CD4-positive, alpha-beta T cell (primary cell): ENCODE measurements around the gene ATP10A. TPM values are rescaled to one million over a fixed set of nuclear protein-coding genes. Genes with fewer than 3 reads are reported as not detected.

ENCODE experiments used
- ATAC-seq: fragments of 200-7000 bp; cut with Tn5 transposase; one replicate; pipeline ENCODE4 v1.10.0; 2022; ENCODE audit warnings: mild to moderate bottlenecking; ENCODE audit not compliant: poor library complexity
- CTCF ChIA-PET: fragments of 350-600 bp; sonication (Branson Sonifier 250); formaldehyde crosslinking; loops from one replicate; lab custom pipeline; 2021; ENCODE audit warnings: antibody characterized with exemption, inconsistent platforms; lab: Charles Lee
- POLR2A ChIA-PET: fragments of 350-600 bp; sonication (Branson Sonifier 250); formaldehyde crosslinking; loops from one replicate; lab custom pipeline; 2021; ENCODE audit warnings: antibody characterized with exemption, inconsistent platforms; lab: Charles Lee
- DNase-seq, 14 experiments: peaks; one replicate each; pipeline ENCODE4 v3.0.0-alpha.2; 2013 to 2020; ENCODE audit warnings: mixed read lengths in 2 of 14
- H3K27ac ChIP-seq, 2 donors: one replicate each; pipeline versions ENCODE4 v1.5.1 to v1.7.0; 2013; ENCODE audit warnings: low read length in 2 of 2, low read depth in 1 of 2, mild to moderate bottlenecking in 1 of 2
- H3K27me3 ChIP-seq, 2 experiments: 1 replicate in 1 of 2; 2 replicates in 1 of 2; pipeline versions ENCODE4 v1.6.1 to v1.7.0; 2013; ENCODE audit warnings: low read length in 2 of 2, control low read depth in 1 of 2, mild to moderate bottlenecking in 1 of 2, moderate library complexity in 1 of 2; ENCODE audit not compliant: insufficient read depth in 2 of 2, control insufficient read depth in 1 of 2
- H3K36me3 ChIP-seq: one replicate; pipeline ENCODE4 v1.6.1; 2013; ENCODE audit warnings: low read length, control low read depth; ENCODE audit not compliant: insufficient read depth
- H3K4me1 ChIP-seq: one replicate; pipeline ENCODE4 v1.6.1; 2013; ENCODE audit warnings: low read length, control low read depth; ENCODE audit not compliant: insufficient read depth
- H3K4me3 ChIP-seq: one replicate; pipeline ENCODE4 v1.5.1; 2013; ENCODE audit warnings: mild to moderate bottlenecking, low read length, moderate library complexity
- H3K9me3 ChIP-seq, 2 experiments: 1 replicate in 1 of 2; 2 replicates in 1 of 2; pipeline versions ENCODE4 v1.6.1 to v1.7.0; 2013; ENCODE audit warnings: low read length in 2 of 2, mild to moderate bottlenecking in 2 of 2, control low read depth in 1 of 2, moderate library complexity in 1 of 2; ENCODE audit not compliant: control insufficient read depth in 1 of 2, insufficient read depth in 1 of 2
- H3K27ac Mint-ChIP-seq: one replicate; pipeline ENCODE4 v1.8.0; 2020; ENCODE audit warnings: mixed read lengths
- H3K27me3 Mint-ChIP-seq: one replicate; pipeline ENCODE4 v1.8.0; 2021; ENCODE audit warnings: mixed read lengths
- H3K36me3 Mint-ChIP-seq: one replicate; pipeline ENCODE4 v1.8.0; 2021; ENCODE audit warnings: low read depth, mixed read lengths
- H3K4me1 Mint-ChIP-seq: one replicate; pipeline ENCODE4 v1.8.0; 2021; ENCODE audit warnings: low read depth, mixed read lengths
- H3K4me3 Mint-ChIP-seq: one replicate; pipeline ENCODE4 v1.8.0; 2020; ENCODE audit warnings: mild to moderate bottlenecking, mixed read lengths
- H3K9me3 Mint-ChIP-seq: one replicate; pipeline ENCODE4 v1.8.0; 2020; ENCODE audit warnings: mixed read lengths
- CTCF ChIP-seq: fragments of 200-600 bp; IDR thresholded peaks from one replicate; pipeline ENCODE4 v1.8.0; 2022; ENCODE audit warnings: antibody characterized with exemption, mild to moderate bottlenecking
- intact Hi-C, 2 experiments: fragments of 100-400 bp; cut with DNase I in 1 of 2; cut with micrococcal nuclease in 1 of 2; formaldehyde crosslinking; loops; one replicate each; pipeline versions ENCODE4 v1.15.1 to v1.9.0; 2023 to 2025; cut with DNase I, micrococcal nuclease
- total RNA-seq, 174 experiments: library from RNA in 2 of 174; stranded (reverse) in 2 of 174; gene quantifications; one replicate each; pipeline ENCODE4 v1.2.3 and lab custom pipeline; 2021 to 2026

The ATP10A gene
- total RNA-seq, 2 experiments from 2014 or later = 30.0 to 30.4 TPM

- CTCF ChIA-PET = no interaction called here
- Histone ChIP-seq H3K27me3 (no peaks in the 10 kb centered on the region), H3K9me3 (peaks cover 0 to 6% of the 10 kb centered on the region in 2 experiments), H3K36me3 (peaks cover 40% of the 10 kb centered on the region), H3K27ac (no peak overlapping the region), H3K4me3 (no peak overlapping the region), H3K4me1 (no peaks in the 10 kb centered on the region)
- ATAC-seq (no peak), DNase-seq (no peak)
- H3K27ac Mint-ChIP-seq = no peak overlapping the region
- H3K27me3 Mint-ChIP-seq = no peaks in the 10 kb centered on the region
- no peak for TF ChIP-seq CTCF
- no peaks in the 10 kb centered on the region for H3K4me1 Mint-ChIP-seq
- intact Hi-C loops = no loop called here
- peaks cover 85% of the 10 kb centered on the region for H3K36me3 Mint-ChIP-seq
- no peaks in the 10 kb centered on the region for H3K9me3 Mint-ChIP-seq
- POLR2A ChIA-PET = no interaction called here
- no peak overlapping the region for H3K4me3 Mint-ChIP-seq
These were observed 176.3 kb downstream of the ATP10A start for GRCh38 chr15:25686780-25687179.

- Histone ChIP-seq H3K36me3 (peaks cover 41% of the 10 kb centered on the region), H3K4me3 (no peak overlapping the region), H3K27ac (no peak overlapping the region), H3K9me3 (peaks cover 0 to 7% of the 10 kb centered on the region in 2 experiments), H3K27me3 (no peaks in the 10 kb centered on the region), H3K4me1 (no peaks in the 10 kb centered on the region)
- ATAC-seq (no peak), DNase-seq (no peak)
- Mint-ChIP-seq H3K9me3 (no peaks in the 10 kb centered on the region), H3K36me3 (peaks cover 87% of the 10 kb centered on the region), H3K27ac (no peak overlapping the region), H3K27me3 (no peaks in the 10 kb centered on the region), H3K4me3 (no peak overlapping the region), H3K4me1 (no peaks in the 10 kb centered on the region)
- intact Hi-C loops = no loop called here
- POLR2A ChIA-PET = no interaction called here
- TF ChIP-seq CTCF = no peak
- CTCF ChIA-PET = interaction anchor here (0.5 to 1.2 kb wide), 2 partner anchors 25 to 1080 kb away, joined by 3 read pairs; no protein-coding TSS in a partner anchor
These were observed 178.4 kb downstream of the ATP10A start for GRCh38 chr15:25684521-25685431.

GRCh38 chr15:25683911-25684310 lies 179.2 kb downstream of the ATP10A start:
- H3K27me3 Mint-ChIP-seq = no peaks in the 10 kb centered on the region
- no peak overlapping the region for H3K4me3 Mint-ChIP-seq
- CTCF ChIA-PET = no interaction called here
- Histone ChIP-seq H3K27ac (no peak overlapping the region), H3K4me1 (no peaks in the 10 kb centered on the region), H3K36me3 (peaks cover 44% of the 10 kb centered on the region), H3K27me3 (no peaks in the 10 kb centered on the region), H3K9me3 (peaks cover 0 to 11% of the 10 kb centered on the region in 2 experiments), H3K4me3 (no peak overlapping the region)
- H3K4me1 Mint-ChIP-seq = no peaks in the 10 kb centered on the region
- no peak overlapping the region for H3K27ac Mint-ChIP-seq
- intact Hi-C loops = no loop called here
- no peaks in the 10 kb centered on the region for H3K9me3 Mint-ChIP-seq
- peaks cover 87% of the 10 kb centered on the region for H3K36me3 Mint-ChIP-seq
- TF ChIP-seq CTCF = no peak
- DNase-seq (no peak), ATAC-seq (no peak)
- POLR2A ChIA-PET = no interaction called here
